ENCODE data around the gene NFIX.

The NFIX gene

GRCh38 chr19:13034636-13035035 is 39.4 kb downstream of the NFIX start:
- DNase-seq (ENCODE audit: low read depth) = peak; percentile 59
- no peak for TF ChIP-seq CTCF (IDR thresholded peaks at IDR 0.05; ENCODE audit: insufficient read depth, low read depth, low read length, missing control alignments)
- no peak overlapping the region for H3K4me3 ChIP-seq (ENCODE audit: low read length)

GRCh38 chr19:13035820-13036365 is 40.6 kb downstream of the NFIX start:
- TF ChIP-seq CTCF (IDR thresholded peaks at IDR 0.05; ENCODE audit: insufficient read depth, low read depth, low read length, missing control alignments) = no peak
- H3K4me3 ChIP-seq (ENCODE audit: low read length) = no peak overlapping the region
- no peak for DNase-seq (ENCODE audit: low read depth)

GRCh38 chr19:13036366-13036976 is 41.2 kb downstream of the NFIX start:
- peak; percentile 21 for TF ChIP-seq CTCF (IDR thresholded peaks at IDR 0.05; ENCODE audit: insufficient read depth, low read depth, low read length, missing control alignments)
- H3K4me3 ChIP-seq (ENCODE audit: low read length) = no peak overlapping the region

GRCh38 chr19:13037161-13037560 is 41.9 kb downstream of the NFIX start:
- no peak for TF ChIP-seq CTCF (IDR thresholded peaks at IDR 0.05; ENCODE audit: insufficient read depth, low read depth, low read length, missing control alignments)
- H3K4me3 ChIP-seq (ENCODE audit: low read length) = no peak overlapping the region
- peak; percentile 79 for DNase-seq (ENCODE audit: low read depth)

More at GRCh38 chr19:13036366-13036976, 41.2 kb downstream of the NFIX start:
- peak; percentile 75 for DNase-seq (ENCODE audit: low read depth)

GRCh38 chr19:13037731-13038130 is 42.5 kb downstream of the NFIX start:
- no peak for TF ChIP-seq CTCF (IDR thresholded peaks at IDR 0.05; ENCODE audit: insufficient read depth, low read depth, low read length, missing control alignments)
- no peak for DNase-seq (ENCODE audit: low read depth)
- no peak overlapping the region for H3K4me3 ChIP-seq (ENCODE audit: low read length)

- DNase-seq (ENCODE audit: low read depth) = no peak
- no peak for TF ChIP-seq CTCF (IDR thresholded peaks at IDR 0.05; ENCODE audit: insufficient read depth, low read depth, low read length, missing control alignments)
- H3K4me3 ChIP-seq (ENCODE audit: low read length) = no peak overlapping the region
Observed at GRCh38 chr19:13038306-13039210, 43.3 kb downstream of the NFIX start.
